Measurements from ENCODE around the gene SH3GL3.

The SH3GL3 gene

GRCh38 chr15:83503595-83504364 is 56.6 kb downstream of the SH3GL3 start:
- DNase-seq (ENCODE audit: low read depth, low spot score), result no peak

GRCh38 chr15:83504365-83504764 is 57.2 kb downstream of the SH3GL3 start:
- DNase-seq (ENCODE audit: low read depth, low spot score), result no peak

GRCh38 chr15:83510001-83510400 is 62.9 kb downstream of the SH3GL3 start:
- no peak for DNase-seq (ENCODE audit: low read depth, low spot score)

- no peak for DNase-seq (ENCODE audit: low read depth, low spot score)
Measured at GRCh38 chr15:83512459-83512858, 65.3 kb downstream of the SH3GL3 start.

DNA sequence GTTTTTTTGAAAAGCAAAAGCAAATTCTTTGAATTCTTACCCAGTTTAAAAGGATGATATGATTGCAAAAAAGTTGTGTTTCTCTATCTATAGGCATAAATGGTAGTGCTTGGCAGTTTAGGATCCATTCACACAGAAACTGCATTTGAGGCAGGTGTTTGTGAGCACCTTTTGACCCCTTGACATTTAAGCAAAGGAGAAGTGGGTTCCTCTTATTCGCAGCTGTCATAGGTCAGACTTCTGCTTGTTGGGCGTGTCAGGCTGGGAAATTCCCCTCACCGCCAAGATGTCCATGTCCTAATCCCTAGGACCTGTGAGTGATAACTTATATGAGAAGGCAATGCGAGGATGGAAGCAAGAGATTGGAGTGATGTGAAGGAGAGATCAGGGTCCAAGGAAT is 67.4 kb downstream of the SH3GL3 start:
- DNase-seq (ENCODE audit: low read depth, low spot score), result no peak

DNA sequence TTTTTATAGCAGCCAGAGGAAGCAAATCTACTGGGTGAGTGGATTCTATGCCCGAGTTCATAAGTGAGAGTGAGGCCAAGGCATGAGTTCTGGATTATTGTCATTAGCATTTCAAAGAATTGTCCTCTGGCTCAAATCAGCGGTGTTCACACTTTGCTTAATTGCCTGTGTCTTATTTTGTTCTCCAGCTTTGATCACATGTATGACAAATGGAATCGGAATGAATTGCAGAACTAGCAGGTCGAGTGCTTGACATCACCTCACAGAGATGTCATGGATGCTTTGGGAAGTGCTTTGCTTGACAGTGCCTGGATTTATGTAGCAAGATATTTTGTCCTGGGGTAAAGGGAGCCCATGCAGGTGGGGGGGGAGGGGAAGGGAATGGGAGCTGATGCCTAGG is 68.0 kb downstream of the SH3GL3 start:
- DNase-seq (ENCODE audit: low read depth, low spot score), result no peak

DNA sequence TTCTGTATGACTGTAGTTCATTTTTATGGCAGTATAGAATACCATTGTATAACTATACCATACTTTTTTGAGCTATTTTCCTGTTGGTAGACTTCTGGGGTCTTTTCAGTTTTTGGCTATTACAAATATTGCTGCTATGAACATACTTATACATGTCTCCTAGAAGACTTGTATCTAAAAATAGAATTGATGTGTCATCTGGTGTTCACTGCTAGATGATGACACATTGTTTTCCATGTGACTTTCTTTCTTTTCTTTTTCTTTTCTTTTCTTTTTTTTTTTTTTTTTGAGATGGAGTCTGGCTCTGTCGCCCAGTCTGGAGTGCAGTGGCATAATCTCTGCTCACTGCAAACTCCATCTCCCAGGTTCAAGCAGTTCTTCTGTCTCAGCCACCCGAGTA is 69.8 kb downstream of the SH3GL3 start:
- DNase-seq (ENCODE audit: low read depth, low spot score), result no peak

DNA sequence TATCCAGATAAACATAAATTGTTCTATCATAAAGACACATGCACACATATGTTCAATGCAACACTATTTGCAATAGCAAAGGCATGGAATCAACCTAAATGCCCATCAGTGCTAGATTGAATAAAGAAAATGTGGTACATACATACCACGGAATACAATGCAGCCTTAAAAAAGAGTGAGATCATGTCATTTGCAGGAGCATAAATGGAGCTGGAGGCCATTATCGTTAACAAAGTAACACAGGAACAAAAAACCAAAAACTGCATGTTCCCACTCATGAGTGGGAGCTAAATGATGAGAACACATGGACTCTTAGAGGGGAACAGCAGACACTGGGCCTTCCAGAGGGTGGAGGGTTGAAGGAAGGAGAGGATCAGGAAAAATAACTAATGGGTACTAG is 79.2 kb downstream of the SH3GL3 start:
- DNase-seq (ENCODE audit: low read depth, low spot score), result no peak

DNA sequence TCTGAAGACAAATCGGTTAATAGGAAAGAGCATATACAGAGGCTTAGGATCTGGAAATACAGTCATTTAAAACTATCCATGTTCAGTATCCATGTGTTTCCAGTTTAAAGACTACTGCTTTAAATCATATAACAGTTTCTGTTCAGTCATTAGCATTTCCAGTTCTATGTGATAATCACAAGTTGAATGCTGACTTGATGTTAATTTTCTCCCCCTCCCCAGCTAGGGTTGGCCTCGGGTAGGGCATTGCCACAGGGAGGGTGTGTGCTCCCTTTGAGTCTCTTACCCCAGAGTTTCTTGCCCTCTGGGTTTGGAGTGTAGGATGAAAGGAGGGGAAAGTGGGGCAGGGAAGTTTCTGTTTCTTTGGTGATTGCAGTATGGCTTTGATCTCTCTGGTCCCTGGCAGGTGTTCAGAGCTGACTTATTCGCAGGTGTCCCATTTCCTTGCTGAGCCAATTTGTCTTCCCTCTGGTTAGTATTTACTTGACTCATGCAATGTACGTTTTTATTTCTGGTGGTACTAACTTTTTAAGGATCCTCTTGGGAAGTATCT is 86.3 kb downstream of the SH3GL3 start:
- DNase-seq (ENCODE audit: low read depth, low spot score), result no peak

- DNase-seq (ENCODE audit: low read depth, low spot score), result no peak
Measured at GRCh38 chr15:83537606-83538005, 90.5 kb downstream of the SH3GL3 start.

- no peak for DNase-seq (ENCODE audit: low read depth, low spot score)
Measured at GRCh38 chr15:83538682-83539081, 91.5 kb downstream of the SH3GL3 start.

- DNase-seq (ENCODE audit: low read depth, low spot score), result no peak
Measured at GRCh38 chr15:83545804-83546511, 98.8 kb downstream of the SH3GL3 start.

DNA sequence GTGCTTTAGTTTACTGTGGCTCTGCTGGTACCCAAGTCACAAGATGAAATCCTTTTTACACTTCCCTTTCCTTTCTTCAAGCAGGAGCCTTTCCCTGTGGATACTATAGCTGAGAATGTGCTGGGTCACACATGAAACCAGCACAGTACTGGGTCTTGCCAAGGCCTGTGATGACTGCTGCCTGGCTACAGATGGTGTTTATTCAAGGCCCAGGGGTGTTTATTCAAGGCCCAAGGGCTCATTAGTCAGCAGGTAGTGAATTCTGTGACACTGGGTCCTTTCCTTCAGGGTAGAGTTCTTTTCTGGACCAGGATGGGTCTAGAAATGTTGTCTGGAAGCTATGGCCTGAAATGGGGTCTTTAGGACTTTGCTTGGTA is 99.4 kb downstream of the SH3GL3 start:
- no peak for DNase-seq (ENCODE audit: low read depth, low spot score)

GRCh38 chr15:83547168-83547567 is 100.0 kb downstream of the SH3GL3 start:
- no peak for DNase-seq (ENCODE audit: low read depth, low spot score)

- DNase-seq (ENCODE audit: low read depth, low spot score), result no peak
Measured at GRCh38 chr15:83549623-83550022, 102.5 kb downstream of the SH3GL3 start.

GRCh38 chr15:83554558-83554957 is 107.4 kb downstream of the SH3GL3 start:
- DNase-seq (ENCODE audit: low read depth, low spot score), result no peak

DNA sequence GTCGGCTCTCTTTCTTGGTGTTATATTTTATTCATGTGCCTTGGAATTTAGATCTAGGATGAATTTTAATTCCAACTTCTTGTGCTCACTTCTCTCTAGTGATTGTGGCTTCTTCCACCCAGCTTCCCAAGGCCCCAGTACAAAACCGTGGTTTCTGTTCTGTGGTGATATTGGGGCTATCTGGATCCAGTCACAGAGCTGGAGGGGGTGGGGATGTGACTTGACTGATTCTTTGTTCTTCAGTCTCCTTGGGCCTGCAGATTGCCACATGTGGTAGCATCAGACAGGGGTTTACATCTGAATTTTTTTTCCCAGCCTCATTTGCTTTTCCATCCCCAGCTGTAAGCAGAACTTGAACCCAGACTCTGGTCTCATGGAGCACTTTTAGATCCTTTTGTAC is 108.2 kb downstream of the SH3GL3 start:
- DNase-seq (ENCODE audit: low read depth, low spot score), result no peak

DNA sequence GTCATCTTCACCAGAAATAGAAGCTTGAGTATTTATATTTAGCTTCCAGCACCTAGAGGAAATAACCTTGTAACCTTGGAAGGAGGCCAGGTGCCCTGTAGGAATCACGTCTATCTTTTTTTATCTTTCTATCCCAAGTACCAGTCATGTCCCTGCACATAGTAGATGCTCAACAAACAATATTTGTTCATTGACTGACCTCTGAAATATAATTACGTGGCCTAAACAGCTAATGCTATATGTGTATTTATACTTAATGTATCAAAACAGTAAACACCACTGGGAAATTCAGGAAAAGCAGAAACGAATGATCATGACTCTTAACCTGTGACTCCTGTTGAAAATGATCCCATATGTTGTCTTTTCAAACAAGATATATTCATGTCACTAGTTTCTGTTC is 108.9 kb downstream of the SH3GL3 start:
- no peak for DNase-seq (ENCODE audit: low read depth, low spot score)

DNA sequence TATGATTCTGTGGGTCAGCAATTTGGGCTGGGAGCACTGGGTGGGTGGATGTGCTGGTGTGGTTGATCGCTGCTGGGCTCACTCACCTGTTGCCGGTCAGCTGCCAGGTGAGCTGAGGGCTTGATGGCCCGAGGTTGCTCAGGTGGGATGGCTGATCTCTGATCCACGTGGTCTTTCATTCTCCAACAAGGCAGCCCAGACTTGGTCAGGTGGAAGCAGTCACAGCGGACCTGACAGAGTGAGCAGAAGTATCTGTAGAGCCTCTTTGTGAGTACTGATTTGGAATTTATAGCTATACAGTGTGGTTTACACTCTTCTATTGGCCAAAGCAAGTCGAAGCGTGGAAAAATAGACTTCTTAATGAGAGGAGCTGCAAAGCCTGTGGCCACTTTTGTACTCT is 109.6 kb downstream of the SH3GL3 start:
- no peak for DNase-seq (ENCODE audit: low read depth, low spot score)

- DNase-seq (ENCODE audit: low read depth, low spot score), result no peak
Measured at GRCh38 chr15:83558146-83558545, 111.0 kb downstream of the SH3GL3 start.

DNA sequence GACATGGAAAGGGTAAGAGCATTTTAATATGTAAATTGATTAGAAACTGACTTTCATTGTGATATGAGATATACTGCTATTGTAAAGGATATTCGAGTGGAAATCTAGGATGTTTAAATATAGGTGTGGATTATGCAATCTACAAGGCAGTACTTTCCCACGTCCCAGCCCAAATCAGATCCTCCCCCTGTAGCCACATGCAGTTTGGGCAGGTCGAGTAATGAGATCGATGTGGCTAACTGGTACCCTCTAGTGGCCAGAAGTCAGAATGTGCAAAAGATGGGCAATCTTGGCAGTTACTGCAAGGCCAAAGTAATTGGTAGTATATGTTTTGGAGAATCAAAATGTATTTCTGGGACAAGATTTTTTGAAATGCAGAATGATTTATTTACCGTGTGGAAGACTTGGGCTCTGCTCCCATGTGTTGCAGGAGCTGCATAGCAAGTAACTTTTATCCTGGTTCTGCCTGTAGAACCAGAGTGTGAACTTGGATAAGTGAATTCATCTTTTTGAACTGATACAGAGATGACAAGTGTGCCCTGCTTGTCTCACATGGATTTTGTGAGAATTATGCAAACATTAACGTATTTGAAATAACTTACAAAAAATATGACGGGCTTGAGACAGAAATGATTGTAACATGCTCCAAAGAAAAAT is 112.3 kb downstream of the SH3GL3 start:
- no peak for DNase-seq (ENCODE audit: low read depth, low spot score)

DNA sequence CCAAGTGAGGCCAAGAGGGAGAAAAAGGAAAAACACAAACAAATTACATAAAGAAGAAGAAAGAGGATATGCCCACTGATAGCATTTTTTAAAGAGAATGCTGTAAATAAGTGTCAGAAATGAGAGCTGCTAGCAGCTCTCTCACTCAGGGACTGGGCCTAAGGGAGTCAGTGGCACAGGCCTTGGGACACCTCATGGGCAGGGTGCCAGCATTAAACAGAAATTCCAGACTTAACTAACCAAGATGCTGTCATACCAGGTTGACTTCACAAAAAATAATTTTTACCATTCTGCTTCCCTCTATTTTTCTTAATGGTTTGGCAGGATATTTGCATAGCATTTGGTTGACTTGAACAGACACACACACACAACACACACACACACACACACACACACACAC is 114.5 kb downstream of the SH3GL3 start:
- no peak for DNase-seq (ENCODE audit: low read depth, low spot score)

- no peak for DNase-seq (ENCODE audit: low read depth, low spot score)
Measured at GRCh38 chr15:83565138-83565537, 118.0 kb downstream of the SH3GL3 start.

Data from activated naive CD8-positive, alpha-beta T cell treated with anti-CD3 and anti-CD28 coated beads, Interleukin-2, amount 50 U/mL, for 16 hours (primary cell).